Upper lobe of left lung (tissue), 6 donors: ENCODE data around the gene SDK2. TPM values are rescaled to one million over a fixed set of nuclear protein-coding genes. Genes with fewer than 3 reads are reported as not detected.

Source experiments
- ATAC-seq, 2 donors: fragments of 200-7000 bp; cut with Tn5 transposase; one replicate each; pipeline ENCODE4 v1.9.1; 2022; ENCODE audit warnings: mild to moderate bottlenecking in 2 of 2, moderate library complexity in 2 of 2; ENCODE audit not compliant: low FRiP score in 2 of 2
- DNase-seq, 2 donors: peaks; one replicate each; pipeline ENCODE4 v3.0.0-alpha.2; 2019 to 2020
- H3K27ac ChIP-seq, 4 donors: fragments of 200-600 bp; sonication (generic); one replicate each; pipeline ENCODE4 v1.5.1; 2016 to 2019
- H3K27me3 ChIP-seq, 4 donors: fragments of 200-600 bp; sonication (generic); one replicate each; pipeline ENCODE4 v1.5.1; 2017 to 2019
- H3K36me3 ChIP-seq, 4 donors: fragments of 200-600 bp; sonication (generic); one replicate each; pipeline ENCODE4 v1.5.1; 2016 to 2019
- H3K4me1 ChIP-seq, 4 donors: fragments of 200-600 bp; sonication (generic); one replicate each; pipeline ENCODE4 v1.5.1; 2018 to 2019
- H3K4me3 ChIP-seq, 4 donors: fragments of 200-600 bp; sonication (generic); one replicate each; pipeline ENCODE4 v1.5.1; 2017 to 2019; ENCODE audit warnings: mild to moderate bottlenecking in 2 of 4, moderate library complexity in 1 of 4
- H3K9me3 ChIP-seq, 4 donors: fragments of 200-600 bp; sonication (generic); one replicate each; pipeline ENCODE4 v1.5.1; 2018 to 2019
- CTCF ChIP-seq, 6 experiments: fragments of 450-650 bp in 4 of 6; fragments of 200-600 bp in 2 of 6; sonication (generic) in 2 of 6; IDR thresholded peaks; one replicate each; pipeline ENCODE4 v1.5.1; 2016 to 2019; ENCODE audit warnings: antibody characterized with exemption in 6 of 6
- EP300 ChIP-seq, 4 donors: sonication (generic); formaldehyde crosslinking; IDR thresholded peaks; one replicate each; pipeline ENCODE4 v1.5.1; 2017; ENCODE audit warnings: antibody characterized with exemption in 4 of 4, control low read depth in 2 of 4
- POLR2A ChIP-seq, 4 donors: fragments of 450-650 bp; IDR thresholded peaks; one replicate each; pipeline ENCODE4 v1.5.1; 2016 to 2017; ENCODE audit warnings: antibody characterized with exemption in 4 of 4, mild to moderate bottlenecking in 2 of 4
- POLR2AphosphoS5 ChIP-seq, 2 donors: sonication (generic); formaldehyde crosslinking; IDR thresholded peaks; one replicate each; pipeline ENCODE4 v1.5.1; 2017; ENCODE audit warnings: antibody characterized with exemption in 2 of 2
- WGBS, 2 donors: methylation state at CpG; one replicate each; pipeline ENCODE4 v1.1.5; 2017 to 2018; 5-methylcytosine and 5-hydroxymethylcytosine counted together
- total RNA-seq, 6 donors: library from RNA; depleted of rRNA in 4 of 6; stranded (reverse); fragments of >200 nt in 4 of 6; gene quantifications; one replicate each; pipeline versions ENCODE4 v1.1.0 to v1.2.1, GENCODE V29; 2016 to 2021
- donor health status: DM: no; HTN: no; CAD: no; lungs with moderate emphysema.
- donor health status: DM: no; HTN: yes; CAD: no; lungs with severe emphysema.

Gene SDK2
- total RNA-seq, 6 donors from 2014 or later: 1.2 to 7.3 (median 2.9) TPM

GRCh38 chr17:73510981-73511718, 133.1 kb downstream of the SDK2 start:
- DNase-seq: no peak
- no peak for TF ChIP-seq POLR2AphosphoS5 (IDR thresholded peaks at IDR 0.05)
- no peak for TF ChIP-seq CTCF (IDR thresholded peaks at IDR 0.05)
- no peak for TF ChIP-seq POLR2A (IDR thresholded peaks at IDR 0.05)
- no peak for TF ChIP-seq EP300 (IDR thresholded peaks at IDR 0.05)
- 70 to 84% methylated on average over 22 of the region's 22 CpGs for WGBS, 2 donors
- no peaks in the 10 kb centered on the region for H3K4me1 ChIP-seq
- no peak for ATAC-seq
- no peaks in the 10 kb centered on the region for H3K36me3 ChIP-seq
- no peaks in the 10 kb centered on the region for H3K9me3 ChIP-seq
- no peak overlapping the region for H3K27ac ChIP-seq
- no peaks in the 10 kb centered on the region for H3K27me3 ChIP-seq
- H3K4me3 ChIP-seq: no peak overlapping the region

- no peaks in the 10 kb centered on the region for H3K36me3 ChIP-seq
- no peak for ATAC-seq
- H3K4me3 ChIP-seq: no peak overlapping the region
- no peaks in the 10 kb centered on the region for H3K4me1 ChIP-seq
- 66 to 75% methylated on average over 17 of the region's 17 CpGs for WGBS, 2 donors
- no peak for DNase-seq
- no peaks in the 10 kb centered on the region for H3K27me3 ChIP-seq
- no peak overlapping the region for H3K27ac ChIP-seq
- TF ChIP-seq POLR2A (IDR thresholded peaks at IDR 0.05) (no peak), CTCF (IDR thresholded peaks at IDR 0.05) (no peak), POLR2AphosphoS5 (IDR thresholded peaks at IDR 0.05) (no peak), EP300 (IDR thresholded peaks at IDR 0.05) (no peak)
- no peaks in the 10 kb centered on the region for H3K9me3 ChIP-seq
These were observed 135.2 kb downstream of the SDK2 start for GRCh38 chr17:73508931-73509605.

GRCh38 chr17:73508057-73508930, 136.0 kb downstream of the SDK2 start:
- Histone ChIP-seq H3K4me1 (no peaks in the 10 kb centered on the region), H3K27me3 (no peaks in the 10 kb centered on the region), H3K4me3 (no peak overlapping the region), H3K36me3 (no peaks in the 10 kb centered on the region), H3K9me3 (no peaks in the 10 kb centered on the region), H3K27ac (no peak overlapping the region)
- DNase-seq (no peak), ATAC-seq (no peak)
- 80 to 83% methylated on average over 15 to 19 of the region's 19 CpGs for WGBS, 2 donors
- TF ChIP-seq POLR2A (IDR thresholded peaks at IDR 0.05) (no peak), EP300 (IDR thresholded peaks at IDR 0.05) (no peak)

- no peak overlapping the region for H3K27ac ChIP-seq
- DNase-seq (no peak), ATAC-seq (no peak)
- H3K4me3 ChIP-seq: no peak overlapping the region
- H3K9me3 ChIP-seq: no peaks in the 10 kb centered on the region
- WGBS, 2 donors: 85 to 91% methylated on average over 7 to 8 of the region's 9 CpGs
- TF ChIP-seq EP300 (IDR thresholded peaks at IDR 0.05) (no peak), POLR2A (IDR thresholded peaks at IDR 0.05) (no peak), CTCF (IDR thresholded peaks at IDR 0.05) (no peak), POLR2AphosphoS5 (IDR thresholded peaks at IDR 0.05) (no peak)
- no peaks in the 10 kb centered on the region for H3K4me1 ChIP-seq
- H3K36me3 ChIP-seq: no peaks in the 10 kb centered on the region
- no peaks in the 10 kb centered on the region for H3K27me3 ChIP-seq
These were observed 137.5 kb downstream of the SDK2 start for GRCh38 chr17:73506470-73507435.
